Stimulated activated CD4-positive, alpha-beta T cell treated with anti-CD3 and anti-CD28 coated beads, TNF-alpha, amount 100 ng/mL, for 48 hours (primary cell): ENCODE results near the gene SOBP.

ENCODE experiments used
- DNase-seq, 3 donors: peaks; one replicate each; pipeline ENCODE4 v3.0.0-alpha.2; 2020; ENCODE audit warnings: low read depth in 3 of 3

The SOBP gene

GRCh38 chr6:107617341-107617932, 127.5 kb downstream of the SOBP start:
- no peak for DNase-seq

GRCh38 chr6:107618672-107619071, 128.8 kb downstream of the SOBP start:
- DNase-seq, result peak in 1 of 3 donors; percentile 10

DNA sequence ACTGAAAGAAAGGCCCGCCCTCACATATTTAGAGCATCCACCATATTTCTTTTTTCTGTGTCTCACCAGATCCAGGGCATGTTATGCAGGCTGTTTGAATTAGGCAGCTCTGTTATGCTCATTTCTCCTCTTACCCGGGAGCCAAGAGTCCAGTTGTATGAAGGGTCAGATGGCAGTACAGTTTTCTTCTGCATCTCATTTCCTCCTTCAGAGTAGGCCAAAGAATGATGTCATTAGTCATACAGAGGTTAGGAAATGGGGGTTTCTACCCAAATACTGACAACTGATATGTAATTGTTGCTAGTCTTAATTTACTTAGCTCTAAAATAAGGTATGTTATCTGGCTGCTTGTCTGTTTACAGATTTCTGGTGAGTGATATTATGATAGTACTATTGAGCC, 130.8 kb downstream of the SOBP start:
- DNase-seq, result no peak

GRCh38 chr6:107621229-107621937, 131.5 kb downstream of the SOBP start:
- DNase-seq, result no peak

DNA sequence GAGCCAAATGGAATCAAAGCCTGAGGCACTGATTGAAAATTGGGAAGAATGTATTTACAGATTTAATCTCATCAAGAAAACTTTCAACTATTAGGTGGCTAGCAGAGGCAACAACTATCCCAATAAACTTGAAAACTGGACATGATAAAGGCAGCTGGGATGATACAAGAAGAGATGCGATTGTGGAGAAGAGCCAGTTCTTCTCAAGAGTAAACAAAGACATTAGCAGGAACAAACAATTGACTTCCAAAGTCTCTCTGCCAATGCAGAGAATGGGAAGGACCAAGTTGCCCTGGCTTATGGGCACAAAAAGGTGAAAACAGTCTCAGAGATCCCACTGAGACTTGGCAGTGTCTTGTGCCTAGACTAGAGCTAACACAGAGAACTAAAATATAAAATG, 132.4 kb downstream of the SOBP start:
- no peak for DNase-seq

DNA sequence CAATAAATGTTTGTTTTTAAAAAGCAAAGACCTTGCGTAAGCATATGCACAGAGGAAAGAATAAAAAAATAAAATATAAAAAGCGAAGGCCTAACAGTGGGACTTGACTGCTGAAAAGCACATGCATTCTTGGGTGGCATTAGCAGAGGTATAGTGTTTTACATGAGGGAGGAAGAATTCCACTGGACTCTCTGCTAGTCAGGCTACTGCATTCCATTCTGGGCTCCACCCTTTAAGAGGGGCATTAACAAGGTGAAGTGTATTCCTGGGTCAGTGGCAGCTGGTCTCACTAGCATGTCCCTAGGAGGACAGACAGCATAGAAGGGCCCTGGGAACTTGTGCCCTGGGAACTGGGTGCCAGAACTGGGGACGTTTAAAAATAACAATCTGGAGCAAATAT, 134.1 kb downstream of the SOBP start:
- DNase-seq, result no peak

DNA sequence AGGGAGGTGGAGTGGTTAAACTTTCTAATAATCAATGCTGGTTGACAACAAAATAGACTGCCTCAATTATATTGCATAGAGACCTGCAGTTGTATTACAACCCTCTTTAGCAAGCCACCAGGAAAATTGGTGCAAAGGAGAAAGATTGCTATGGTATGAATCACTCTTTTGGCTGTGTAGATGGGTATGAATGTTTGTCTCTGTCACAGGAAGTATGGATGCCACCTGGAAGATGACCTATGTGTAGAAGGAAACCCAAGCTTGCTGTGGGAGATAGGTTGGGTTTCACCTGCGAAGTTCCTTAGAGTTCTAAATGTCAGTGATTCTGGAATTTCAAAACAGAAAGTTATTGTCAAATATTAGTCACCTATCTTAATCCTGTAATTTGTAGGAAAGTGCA, 134.6 kb downstream of the SOBP start:
- no peak for DNase-seq

DNA sequence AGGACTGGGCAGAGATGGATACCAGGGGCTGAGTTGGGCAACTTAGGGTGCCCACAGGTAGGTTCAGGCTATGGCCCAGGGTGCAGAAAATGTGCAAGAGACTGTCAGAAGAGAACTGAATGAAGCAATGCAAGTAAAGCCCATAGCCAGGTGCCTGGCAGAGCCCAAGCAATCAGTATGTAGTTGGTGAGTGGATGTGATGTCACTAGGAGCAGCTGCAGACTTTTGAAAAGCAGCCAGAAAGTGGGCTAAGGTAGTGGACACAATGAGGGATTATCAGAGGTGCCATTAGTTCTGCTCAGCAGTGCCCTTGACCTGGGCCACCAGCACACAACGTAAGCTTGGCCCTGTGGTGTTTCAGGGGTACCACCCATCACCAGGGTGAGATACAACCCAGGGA, 135.3 kb downstream of the SOBP start:
- no peak for DNase-seq

DNA sequence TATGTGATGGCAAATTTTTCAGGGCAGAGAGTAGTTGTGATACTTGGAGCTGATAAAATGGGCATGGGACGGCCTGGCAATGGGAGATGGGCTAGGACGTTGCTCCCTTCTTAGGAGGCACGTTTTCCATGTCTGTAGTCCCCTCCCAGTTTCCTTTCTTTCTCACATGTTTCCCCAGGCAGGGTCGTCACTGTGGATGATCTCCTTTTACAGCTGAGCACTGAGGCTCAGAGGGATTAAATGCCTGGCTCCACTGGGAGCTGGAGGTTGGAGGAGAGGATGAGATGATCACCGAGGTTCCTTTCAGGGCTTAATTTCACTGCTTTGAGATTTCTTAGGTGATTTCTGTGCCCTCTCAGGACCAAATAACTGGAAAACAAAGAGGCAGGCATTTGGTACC, 136.7 kb downstream of the SOBP start:
- no peak for DNase-seq

DNA sequence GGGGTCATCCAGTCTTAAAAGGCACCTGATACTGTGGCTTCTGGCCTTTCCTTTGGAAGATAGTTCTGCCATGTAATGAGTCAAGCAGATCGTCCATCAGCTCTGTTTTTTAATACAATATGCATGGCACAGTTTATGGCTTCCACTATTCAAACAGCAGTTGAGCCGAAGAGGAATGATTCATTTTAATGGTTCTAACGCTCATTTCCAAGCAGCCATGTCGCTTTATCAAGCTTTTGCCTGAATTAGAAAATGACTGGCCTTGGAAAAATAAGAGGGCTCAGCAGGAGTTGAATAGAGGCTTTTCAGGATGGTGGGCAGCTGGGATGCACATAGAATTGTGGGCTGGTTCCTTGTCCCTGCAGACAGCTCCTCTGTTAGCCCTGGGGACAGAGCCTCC, 138.1 kb downstream of the SOBP start:
- no peak for DNase-seq

GRCh38 chr6:107628878-107629277, 139.0 kb downstream of the SOBP start:
- no peak for DNase-seq

DNA sequence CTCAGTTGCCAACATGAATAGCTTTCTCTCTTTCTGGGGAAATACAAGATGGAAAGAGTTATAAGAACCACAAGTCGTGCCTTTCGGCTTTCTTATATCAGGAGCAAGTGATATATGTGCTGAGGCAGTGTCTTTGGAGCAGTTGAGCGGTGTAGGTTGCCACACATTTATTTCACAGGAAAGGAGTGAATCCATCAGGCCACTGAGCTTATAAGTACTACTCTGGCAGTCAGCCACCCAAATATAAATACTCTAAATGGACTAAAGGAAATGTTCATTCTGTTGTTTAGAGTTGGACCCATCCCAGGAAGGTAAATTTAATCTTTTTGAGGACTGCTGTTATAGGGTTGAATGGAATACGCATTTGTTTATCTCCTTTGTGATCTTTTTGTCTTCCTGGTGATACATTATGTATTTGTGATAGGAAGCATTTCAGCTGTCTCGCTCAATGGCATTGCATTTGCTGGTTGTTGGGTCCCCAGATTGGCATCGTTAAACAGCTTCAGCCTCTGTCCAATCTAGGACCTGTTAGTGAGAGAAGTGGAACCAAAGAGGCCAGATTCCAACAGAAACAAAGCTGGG, 139.7 kb downstream of the SOBP start:
- no peak for DNase-seq

GRCh38 chr6:107630348-107630977, 140.5 kb downstream of the SOBP start:
- DNase-seq, result no peak

DNA sequence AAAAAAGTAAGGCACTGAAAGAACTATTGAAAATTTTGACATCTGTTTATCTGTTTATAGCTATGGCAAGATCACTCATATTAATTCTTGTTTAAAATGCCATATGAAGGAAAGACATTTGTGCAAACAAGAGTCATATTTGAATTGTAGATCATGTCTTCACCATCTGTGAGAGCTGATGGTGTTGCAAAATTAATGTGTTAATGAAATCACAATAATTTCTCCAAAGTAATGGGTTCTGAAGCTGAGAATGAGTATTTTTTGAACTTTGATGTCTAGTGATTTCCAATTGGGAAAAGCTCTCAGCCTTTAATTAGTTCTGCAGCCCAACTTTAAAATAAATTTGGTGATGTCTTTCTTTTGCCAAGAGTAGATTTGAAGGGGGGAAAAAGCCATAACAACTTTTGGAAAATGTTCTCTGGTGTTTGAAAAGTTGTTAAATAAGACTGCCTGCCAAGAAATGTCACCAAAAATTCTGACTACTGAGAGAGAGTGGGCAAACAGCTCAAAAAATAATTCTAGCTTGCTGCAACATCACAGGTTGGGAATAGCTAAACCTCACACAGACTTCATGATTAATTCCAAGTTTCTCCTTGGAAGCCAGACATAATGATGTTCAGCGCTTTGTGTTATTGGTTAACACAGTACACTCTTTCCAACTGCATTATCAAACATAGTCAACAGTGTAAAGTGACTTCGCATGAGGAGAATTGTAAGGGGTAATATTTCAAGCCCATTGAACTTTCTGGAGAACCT, 142.6 kb downstream of the SOBP start:
- DNase-seq, result no peak

DNA sequence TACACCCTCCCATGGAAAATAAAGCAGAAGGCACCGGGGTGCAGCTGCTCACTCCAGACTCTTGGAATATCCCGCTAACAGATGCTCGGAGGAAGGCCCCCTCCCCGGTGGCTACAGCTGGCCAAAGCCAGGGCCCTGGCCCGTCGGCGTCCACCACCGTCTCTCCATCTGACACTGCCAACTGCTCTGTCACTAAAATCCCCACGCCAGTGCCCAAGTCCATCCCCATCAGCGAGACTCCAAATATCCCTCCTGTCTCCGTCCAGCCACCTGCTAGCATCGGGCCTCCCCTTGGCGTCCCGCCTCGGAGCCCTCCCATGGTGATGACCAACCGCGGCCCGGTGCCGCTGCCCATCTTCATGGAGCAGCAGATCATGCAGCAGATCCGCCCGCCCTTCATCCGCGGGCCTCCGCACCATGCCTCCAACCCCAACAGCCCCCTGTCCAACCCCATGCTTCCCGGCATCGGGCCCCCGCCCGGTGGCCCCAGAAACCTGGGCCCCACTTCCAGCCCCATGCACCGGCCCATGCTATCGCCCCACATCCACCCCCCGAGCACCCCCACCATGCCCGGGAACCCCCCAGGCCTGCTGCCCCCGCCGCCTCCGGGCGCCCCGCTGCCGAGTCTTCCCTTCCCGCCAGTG, 143.9 kb downstream of the SOBP start:
- DNase-seq, result no peak

DNA sequence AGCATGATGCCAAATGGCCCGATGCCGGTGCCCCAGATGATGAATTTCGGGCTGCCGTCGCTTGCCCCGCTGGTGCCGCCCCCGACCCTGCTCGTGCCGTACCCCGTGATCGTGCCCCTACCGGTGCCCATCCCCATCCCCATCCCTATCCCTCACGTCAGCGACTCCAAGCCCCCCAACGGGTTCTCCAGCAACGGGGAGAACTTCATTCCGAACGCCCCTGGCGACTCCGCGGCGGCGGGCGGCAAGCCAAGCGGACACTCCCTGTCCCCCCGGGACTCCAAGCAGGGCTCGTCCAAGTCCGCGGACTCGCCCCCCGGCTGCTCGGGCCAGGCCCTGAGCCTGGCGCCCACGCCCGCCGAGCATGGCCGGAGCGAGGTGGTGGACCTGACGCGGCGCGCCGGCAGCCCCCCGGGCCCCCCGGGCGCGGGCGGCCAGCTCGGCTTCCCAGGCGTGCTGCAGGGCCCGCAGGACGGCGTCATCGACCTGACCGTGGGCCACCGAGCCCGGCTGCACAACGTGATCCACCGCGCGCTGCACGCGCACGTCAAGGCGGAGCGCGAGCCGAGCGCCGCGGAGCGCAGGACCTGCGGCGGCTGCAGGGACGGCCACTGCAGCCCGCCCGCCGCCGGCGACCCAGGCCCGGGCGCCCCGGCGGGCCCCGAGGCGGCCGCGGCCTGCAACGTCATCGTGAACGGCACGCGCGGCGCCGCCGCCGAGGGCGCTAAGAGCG, 144.6 kb downstream of the SOBP start:
- DNase-seq, result no peak

- no peak for DNase-seq
Measured at GRCh38 chr6:107635057-107635515, 145.2 kb downstream of the SOBP start.

DNA sequence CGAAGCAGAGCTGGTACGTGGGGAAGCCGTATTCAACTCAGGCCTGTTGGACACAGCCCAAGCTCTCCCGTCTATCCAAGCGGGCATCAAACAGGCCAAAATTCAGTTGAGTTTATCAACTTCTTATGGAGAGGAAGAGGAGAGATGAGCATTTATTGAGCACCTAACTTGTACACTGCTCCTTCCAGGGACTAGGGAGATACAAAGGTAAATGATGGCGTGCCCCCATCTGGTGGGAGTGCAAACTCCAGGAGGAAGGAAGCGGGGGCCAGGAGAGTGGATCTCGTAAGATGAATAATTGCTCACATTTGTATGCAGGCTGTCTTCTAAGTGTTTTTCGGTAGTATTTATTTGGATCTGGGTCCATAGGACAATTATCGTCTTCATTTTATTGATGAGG, 146.6 kb downstream of the SOBP start:
- no peak for DNase-seq

GRCh38 chr6:107637316-107638315, 147.7 kb downstream of the SOBP start:
- no peak for DNase-seq

- DNase-seq, result no peak
Measured at GRCh38 chr6:107638493-107638892, 148.6 kb downstream of the SOBP start.
